ENCODE data around the gene TMEM161A. TPM values are rescaled to one million over a fixed set of nuclear protein-coding genes. Genes with fewer than 3 reads are reported as not detected.

TMEM161A gene
- total and polyA plus RNA-seq, 2 of the 13 experiments (the other 11 are each of a cell fraction or from before 2014, with no cell fraction given), result 25.9 to 31.4 TPM

GRCh38 chr19:19138109-19138981 is at the start of gene TMEM161A (continued):
- TF ChIP-seq MXD3 (CRISPR knock-in tag; IDR thresholded peaks at IDR 0.05) (no peak; the same call in 1 of the 2 replicates), REL (CRISPR knock-in tag; conservative IDR thresholded peaks at IDR 0.05) (no peak), ZC3H4 (CRISPR knock-in tag; IDR thresholded peaks at IDR 0.05; ENCODE audit: borderline replicate concordance) (no peak), ZBTB3 (CRISPR knock-in tag; IDR thresholded peaks at IDR 0.05; ENCODE audit: borderline replicate concordance, low read depth) (no peak), NR2C2 (CRISPR knock-in tag; IDR thresholded peaks at IDR 0.05; ENCODE audit: borderline replicate concordance) (peak; percentile 67), FOXM1 (CRISPR knock-in tag; IDR thresholded peaks at IDR 0.05) (no peak), KDM3A (CRISPR knock-in tag; IDR thresholded peaks at IDR 0.05; ENCODE audit: low read depth) (no peak), BRD4 (CRISPR knock-in tag; IDR thresholded peaks at IDR 0.05) (no peak), TSC22D2 (CRISPR knock-in tag; IDR thresholded peaks at IDR 0.05; ENCODE audit: borderline replicate concordance) (no peak; the same call in 1 of the 2 replicates), CERS6 (CRISPR knock-in tag; IDR thresholded peaks at IDR 0.05) (no peak), SKI (IDR thresholded peaks at IDR 0.05; ENCODE audit: partially characterized antibody) (peak; percentile 37), BCLAF1 (IDR thresholded peaks at IDR 0.05) (no peak), MTERF4 (CRISPR knock-in tag; IDR thresholded peaks at IDR 0.05) (no peak), MAFF (IDR thresholded peaks at IDR 0.05; ENCODE audit: low read depth, low read length) (0 out of 2 replicates have a peak, but pooled peaks have one; percentile 1), BHLHE40 (IDR thresholded peaks at IDR 0.05; ENCODE audit: low read length) (peak; percentile 31; the same call in 1 of the 2 replicates), RFX5 (IDR thresholded peaks at IDR 0.05; ENCODE audit: low read depth, low read length) (peak; percentile 68; the same call in 1 of the 2 replicates), ARNTL (CRISPR knock-in tag; IDR thresholded peaks at IDR 0.05) (no peak), AFF4 (CRISPR knock-in tag; IDR thresholded peaks at IDR 0.05) (no peak)
